ENCODE measurements around the gene PRODH2. TPM values are rescaled to one million over a fixed set of nuclear protein-coding genes. Genes with fewer than 3 reads are reported as not detected.

PRODH2 gene
- total RNA-seq, 3 donors from 2014 or later: not detected

GRCh38 chr19:35833972-35834371, 21.3 kb upstream of the PRODH2 start:
- Histone ChIP-seq H3K9me3 (no peaks in the 10 kb centered on the region), H3K36me3 (ENCODE audit: low read depth) (no peaks in the 10 kb centered on the region), H3K4me3 (no peak overlapping the region), H3K4me1 (ENCODE audit: low read depth) (no peaks in the 10 kb centered on the region)
- DNase-seq (no peak), ATAC-seq (no peak)
- TF ChIP-seq CTCF (IDR thresholded peaks at IDR 0.05): no peak
- intact Hi-C loops (cut with DNase I, micrococcal nuclease): no loop called here

DNA sequence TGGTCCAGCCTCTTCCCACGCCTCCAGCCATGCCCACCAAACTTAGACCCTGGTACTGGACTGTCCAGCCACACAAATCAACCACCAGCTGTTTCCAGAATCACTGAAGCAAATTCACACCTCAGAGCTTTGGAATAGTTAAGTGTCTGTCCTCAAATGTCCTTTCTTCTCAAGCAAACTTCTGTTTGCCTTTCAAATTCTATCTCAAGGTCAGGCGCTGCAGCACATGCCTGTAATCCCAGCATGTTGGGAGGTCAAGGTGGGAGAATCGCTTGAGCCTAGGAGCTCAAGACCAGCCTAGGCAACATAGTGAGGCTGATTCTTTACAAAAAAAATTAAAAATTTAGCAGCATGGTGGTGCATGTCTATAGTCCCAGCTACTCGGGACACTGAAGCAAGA, 19.4 kb upstream of the PRODH2 start:
- intact Hi-C loops (cut with DNase I, micrococcal nuclease): no loop called here
- no peak for ATAC-seq
- Histone ChIP-seq H3K36me3 (ENCODE audit: low read depth) (no peaks in the 10 kb centered on the region), H3K4me3 (no peak overlapping the region), H3K4me1 (ENCODE audit: low read depth) (no peaks in the 10 kb centered on the region), H3K9me3 (no peaks in the 10 kb centered on the region)
- DNase-seq: no peak
- TF ChIP-seq CTCF (IDR thresholded peaks at IDR 0.05): no peak

GRCh38 chr19:35830986-35831385, 18.3 kb upstream of the PRODH2 start:
- Histone ChIP-seq H3K9me3 (no peaks in the 10 kb centered on the region), H3K36me3 (ENCODE audit: low read depth) (no peaks in the 10 kb centered on the region), H3K4me1 (ENCODE audit: low read depth) (no peaks in the 10 kb centered on the region), H3K4me3 (no peak overlapping the region)
- no peak for TF ChIP-seq CTCF (IDR thresholded peaks at IDR 0.05)
- DNase-seq: no peak
- intact Hi-C loops (cut with DNase I, micrococcal nuclease): no loop called here
- ATAC-seq: no peak

DNA sequence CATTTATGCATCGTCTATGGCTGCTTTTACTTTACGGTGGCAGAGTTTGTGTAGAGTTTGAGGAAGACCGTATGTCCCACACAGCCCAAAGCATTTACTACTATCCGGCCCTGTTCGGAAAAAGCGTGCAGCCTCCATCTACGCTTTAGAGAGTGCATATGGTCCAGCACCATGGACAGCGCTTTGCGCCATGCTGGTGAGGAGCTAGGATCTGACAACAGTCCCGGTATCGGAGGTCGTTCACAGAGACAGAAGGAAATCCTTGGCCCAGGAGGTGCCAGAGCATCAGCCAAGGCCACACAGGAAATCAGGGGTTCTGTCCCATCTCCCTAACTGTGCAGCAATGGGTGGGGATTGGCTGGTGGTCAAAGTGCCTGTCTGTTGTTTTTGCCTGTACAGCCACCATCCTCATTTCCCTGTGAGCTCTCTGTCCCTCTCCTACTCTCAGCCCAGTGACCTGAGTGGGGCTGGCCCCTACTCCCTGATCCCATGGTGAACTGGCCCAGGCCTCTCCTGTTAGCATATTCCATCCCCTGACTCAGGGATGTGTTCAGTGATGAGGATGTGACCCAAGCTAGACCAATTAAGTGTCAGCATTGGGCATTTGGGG, 16.2 kb upstream of the PRODH2 start:
- DNase-seq (peak in 2 of 3 donors; percentile 65 to 83), ATAC-seq (peak; percentile 58)
- no peak for TF ChIP-seq CTCF (IDR thresholded peaks at IDR 0.05)
- intact Hi-C loops (cut with DNase I, micrococcal nuclease): no loop called here
- H3K36me3 ChIP-seq (ENCODE audit: low read depth): no peaks in the 10 kb centered on the region
- H3K4me1 ChIP-seq (ENCODE audit: low read depth): no peaks in the 10 kb centered on the region
- no peaks in the 10 kb centered on the region for H3K9me3 ChIP-seq
- no peak overlapping the region for H3K4me3 ChIP-seq

- TF ChIP-seq CTCF (IDR thresholded peaks at IDR 0.05): no peak
- intact Hi-C loops (cut with DNase I, micrococcal nuclease): no loop called here
- Histone ChIP-seq H3K4me1 (ENCODE audit: low read depth) (no peaks in the 10 kb centered on the region), H3K36me3 (ENCODE audit: low read depth) (no peaks in the 10 kb centered on the region), H3K4me3 (no peak overlapping the region), H3K9me3 (no peaks in the 10 kb centered on the region)
- no peak for DNase-seq
- ATAC-seq: no peak
Measured at GRCh38 chr19:35824150-35824549, 11.5 kb upstream of the PRODH2 start.

DNA sequence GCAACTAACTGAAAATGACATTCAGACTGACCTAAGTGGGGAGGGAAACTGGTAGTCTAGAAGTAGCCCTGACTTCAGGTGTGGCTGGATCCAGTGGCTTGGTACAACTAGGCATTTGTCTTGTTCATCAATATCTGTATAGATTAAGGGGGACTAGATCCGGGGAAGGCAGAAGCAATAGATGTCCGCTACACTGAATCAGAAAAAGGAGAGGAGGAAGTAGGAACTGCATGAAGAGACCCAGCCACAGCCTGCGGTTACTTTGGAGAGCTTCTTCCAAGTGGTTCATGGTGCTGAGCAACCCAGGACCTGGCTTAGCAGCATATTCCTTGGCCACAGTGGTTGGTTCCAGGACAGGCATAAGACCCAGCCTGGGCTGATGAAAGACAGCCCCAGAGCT, 9.9 kb upstream of the PRODH2 start:
- Histone ChIP-seq H3K9me3 (no peaks in the 10 kb centered on the region), H3K4me3 (no peak overlapping the region), H3K4me1 (ENCODE audit: low read depth) (no peaks in the 10 kb centered on the region), H3K36me3 (ENCODE audit: low read depth) (no peaks in the 10 kb centered on the region)
- TF ChIP-seq CTCF (IDR thresholded peaks at IDR 0.05): no peak
- DNase-seq: no peak
- ATAC-seq: no peak
- intact Hi-C loops (cut with DNase I, micrococcal nuclease): no loop called here
